ENCODE data around the gene ANGPTL7. TPM values are rescaled to one million over a fixed set of nuclear protein-coding genes. Genes with fewer than 3 reads are reported as not detected.

ANGPTL7 gene
- total RNA-seq, 1 donor from 2014 or later, result not detected

DNA sequence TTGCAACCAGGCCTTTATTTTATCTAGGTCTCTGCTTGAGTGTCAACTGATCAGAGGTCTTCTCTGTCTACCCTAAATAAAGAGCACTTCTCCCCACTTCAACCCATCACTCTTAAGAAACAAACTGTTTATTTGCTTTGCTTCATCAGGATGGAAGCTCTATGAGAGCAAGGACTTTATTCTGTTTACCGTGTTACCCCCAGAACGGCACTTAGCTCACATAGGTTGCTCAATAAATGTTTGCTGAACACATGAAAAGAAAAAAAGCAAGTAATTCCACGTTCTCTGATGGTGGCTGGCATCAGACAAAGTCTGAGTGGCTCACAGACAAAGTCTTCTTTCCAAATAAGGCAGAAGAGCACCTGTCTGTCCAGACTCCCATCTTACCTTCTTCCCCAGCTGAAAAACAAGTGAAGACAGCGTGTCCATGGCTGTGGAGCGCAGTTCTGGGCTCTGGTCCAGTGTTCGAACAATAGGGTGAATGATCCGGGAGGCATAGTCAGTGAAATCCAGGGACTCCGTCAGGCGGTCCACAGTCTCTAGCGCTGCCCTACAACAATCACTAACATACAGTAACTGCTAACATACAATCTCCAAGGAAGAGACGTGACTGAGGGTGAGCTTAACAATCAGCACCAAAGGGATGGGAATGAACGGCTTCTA lies 22.9 kb downstream of the ANGPTL7 start:
- no peaks in the 10 kb centered on the region for H3K4me1 Mint-ChIP-seq
- no peak overlapping the region for H3K27ac Mint-ChIP-seq
- DNase-seq, result no peak
- ChIA-PET CTCF (no interaction called here), POLR2A (no interaction called here)
- peaks cover 88% of the 10 kb centered on the region for H3K36me3 Mint-ChIP-seq (ENCODE audit: low read depth)
- no peak overlapping the region for H3K4me3 Mint-ChIP-seq
- ATAC-seq (ENCODE audit: low read depth), result no peak
- H3K9me3 Mint-ChIP-seq, result no peaks in the 10 kb centered on the region
- intact Hi-C loops (cut with micrococcal nuclease), result no loop called here
- H3K27me3 Mint-ChIP-seq, result no peaks in the 10 kb centered on the region
- TF ChIP-seq, protein P1, sequence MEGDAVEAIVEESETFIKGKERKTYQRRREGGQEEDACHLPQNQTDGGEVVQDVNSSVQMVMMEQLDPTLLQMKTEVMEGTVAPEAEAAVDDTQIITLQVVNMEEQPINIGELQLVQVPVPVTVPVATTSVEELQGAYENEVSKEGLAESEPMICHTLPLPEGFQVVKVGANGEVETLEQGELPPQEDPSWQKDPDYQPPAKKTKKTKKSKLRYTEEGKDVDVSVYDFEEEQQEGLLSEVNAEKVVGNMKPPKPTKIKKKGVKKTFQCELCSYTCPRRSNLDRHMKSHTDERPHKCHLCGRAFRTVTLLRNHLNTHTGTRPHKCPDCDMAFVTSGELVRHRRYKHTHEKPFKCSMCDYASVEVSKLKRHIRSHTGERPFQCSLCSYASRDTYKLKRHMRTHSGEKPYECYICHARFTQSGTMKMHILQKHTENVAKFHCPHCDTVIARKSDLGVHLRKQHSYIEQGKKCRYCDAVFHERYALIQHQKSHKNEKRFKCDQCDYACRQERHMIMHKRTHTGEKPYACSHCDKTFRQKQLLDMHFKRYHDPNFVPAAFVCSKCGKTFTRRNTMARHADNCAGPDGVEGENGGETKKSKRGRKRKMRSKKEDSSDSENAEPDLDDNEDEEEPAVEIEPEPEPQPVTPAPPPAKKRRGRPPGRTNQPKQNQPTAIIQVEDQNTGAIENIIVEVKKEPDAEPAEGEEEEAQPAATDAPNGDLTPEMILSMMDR (IDR thresholded peaks at IDR 0.05), result no peak

DNA sequence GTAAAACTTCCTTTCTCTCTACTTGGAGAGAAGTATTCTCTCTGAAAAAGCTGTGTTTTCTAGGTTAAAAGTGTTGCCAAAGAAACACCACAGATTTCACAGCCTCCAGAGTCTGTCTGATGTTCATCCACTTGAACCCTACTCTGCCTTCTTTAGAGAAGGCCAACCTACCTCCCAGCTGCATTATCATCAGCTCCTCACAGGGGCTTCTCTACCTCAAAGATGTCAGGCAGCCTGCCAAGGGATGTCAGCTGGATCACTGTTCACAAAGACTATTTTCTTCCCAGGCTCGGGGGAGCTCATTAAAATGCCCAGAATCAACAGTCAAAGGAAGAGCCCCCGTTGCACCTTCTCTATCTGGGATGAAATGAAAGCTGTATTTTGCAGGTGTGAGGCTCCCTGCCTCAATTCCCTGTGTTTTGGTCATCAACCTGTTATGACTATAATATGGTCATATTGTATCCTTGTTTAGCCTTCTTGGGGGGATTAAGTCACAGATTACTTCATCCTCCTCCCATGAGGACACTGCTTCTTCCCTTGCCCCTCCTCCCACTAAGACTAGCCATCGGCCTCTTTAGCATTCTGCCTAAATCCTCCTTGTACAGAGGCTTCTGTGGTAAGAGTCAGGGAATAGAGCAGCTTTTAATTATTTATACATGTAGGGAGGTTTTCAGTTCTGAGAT lies 25.7 kb downstream of the ANGPTL7 start:
- ChIA-PET POLR2A (no interaction called here), CTCF (no interaction called here)
- ATAC-seq (ENCODE audit: low read depth), result no peak
- H3K27ac Mint-ChIP-seq, result no peak overlapping the region
- no peaks in the 10 kb centered on the region for H3K9me3 Mint-ChIP-seq
- H3K4me1 Mint-ChIP-seq, result no peaks in the 10 kb centered on the region
- no peaks in the 10 kb centered on the region for H3K27me3 Mint-ChIP-seq
- no peak for DNase-seq
- H3K4me3 Mint-ChIP-seq, result no peak overlapping the region
- TF ChIP-seq, protein P1 (IDR thresholded peaks at IDR 0.05), result no peak
- intact Hi-C loops (cut with micrococcal nuclease), result no loop called here
- peaks cover 89% of the 10 kb centered on the region for H3K36me3 Mint-ChIP-seq (ENCODE audit: low read depth)

DNA sequence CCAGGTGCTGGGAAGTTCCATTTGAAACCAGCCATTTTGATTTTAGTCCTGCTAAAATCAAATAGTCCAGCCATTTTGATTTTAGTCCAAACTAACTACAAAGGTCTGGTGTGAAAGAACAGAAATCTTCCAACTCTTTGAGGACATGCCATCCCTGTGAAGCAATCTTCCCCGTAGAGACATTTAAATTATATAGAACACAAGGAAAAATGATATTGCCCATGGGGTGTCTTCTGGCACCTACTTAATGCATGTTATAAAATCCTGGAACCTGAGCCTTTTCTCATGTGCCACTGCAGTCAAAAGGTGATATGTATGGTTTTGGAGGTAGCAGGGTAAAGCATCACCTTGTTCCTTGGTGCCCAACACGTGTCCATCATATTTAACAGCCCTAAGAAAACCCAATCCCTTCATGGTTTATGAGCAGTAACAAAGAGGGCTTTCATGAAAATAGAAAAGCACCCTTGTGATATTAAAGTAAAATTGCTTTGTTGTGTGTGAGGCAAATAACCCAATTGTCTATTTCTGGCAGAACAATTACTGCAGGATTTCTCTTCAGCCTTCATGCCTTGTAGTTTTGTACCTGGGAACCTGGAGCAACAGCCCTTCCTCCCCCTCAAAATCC lies 26.3 kb downstream of the ANGPTL7 start:
- POLR2A ChIA-PET, result interaction anchor here (0.5 kb wide), 1 partner anchor 10 kb away, joined by 3 read pairs; no protein-coding TSS in a partner anchor
- Mint-ChIP-seq H3K4me1 (no peaks in the 10 kb centered on the region), H3K9me3 (no peaks in the 10 kb centered on the region), H3K27me3 (no peaks in the 10 kb centered on the region), H3K36me3 (ENCODE audit: low read depth) (peaks cover 89% of the 10 kb centered on the region), H3K4me3 (no peak overlapping the region), H3K27ac (no peak overlapping the region)
- no peak for DNase-seq
- TF ChIP-seq, protein P1 (IDR thresholded peaks at IDR 0.05), result no peak
- CTCF ChIA-PET, result interaction anchor here (1.2 kb wide), 1 partner anchor 428 kb away, joined by 7 read pairs; no protein-coding TSS in a partner anchor
- intact Hi-C loops (cut with micrococcal nuclease), result no loop called here
- ATAC-seq (ENCODE audit: low read depth), result no peak

DNA sequence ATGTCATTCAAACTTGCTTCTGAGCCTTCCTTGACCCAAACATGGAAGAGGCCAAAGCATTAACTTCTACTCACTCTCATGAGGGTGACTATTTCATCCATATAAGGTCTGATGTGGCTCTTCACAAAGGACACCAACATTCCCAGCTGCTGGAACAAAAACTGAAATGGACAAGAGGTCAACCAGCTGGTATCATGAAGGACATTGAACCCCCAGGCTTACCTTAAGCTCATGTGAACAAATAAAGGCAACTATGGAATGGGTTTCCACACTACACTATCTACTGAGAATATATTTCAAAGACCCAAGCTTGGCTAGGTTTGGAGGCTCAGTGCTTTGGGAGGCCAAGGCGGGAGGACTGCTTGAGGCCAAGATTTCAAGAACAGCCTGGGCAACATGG lies 26.9 kb downstream of the ANGPTL7 start:
- H3K27me3 Mint-ChIP-seq, result no peaks in the 10 kb centered on the region
- H3K27ac Mint-ChIP-seq, result no peak overlapping the region
- CTCF ChIA-PET, result interaction anchor here (1.2 kb wide), 1 partner anchor 428 kb away, joined by 7 read pairs; no protein-coding TSS in a partner anchor
- peaks cover 87% of the 10 kb centered on the region for H3K36me3 Mint-ChIP-seq (ENCODE audit: low read depth)
- H3K4me1 Mint-ChIP-seq, result no peaks in the 10 kb centered on the region
- H3K4me3 Mint-ChIP-seq, result no peak overlapping the region
- ATAC-seq (ENCODE audit: low read depth), result no peak
- intact Hi-C loops (cut with micrococcal nuclease), result no loop called here
- POLR2A ChIA-PET, result interaction anchor here (0.5 kb wide), 1 partner anchor 9 kb away, joined by 3 read pairs; no protein-coding TSS in a partner anchor
- no peak for DNase-seq
- TF ChIP-seq, protein P1 (IDR thresholded peaks at IDR 0.05), result no peak
- H3K9me3 Mint-ChIP-seq, result no peaks in the 10 kb centered on the region

All from activated B cell treated with CpG ODN at 0.5 μM for 24 hours (primary cell).